Measurements from ENCODE around the gene PGAP3.
"Not testable (repeated sequence)": the region's sequence is repeated elsewhere in the genome, so short reads cannot be mapped to it uniquely, and the experiment has no call there.

Gene PGAP3, protein sequence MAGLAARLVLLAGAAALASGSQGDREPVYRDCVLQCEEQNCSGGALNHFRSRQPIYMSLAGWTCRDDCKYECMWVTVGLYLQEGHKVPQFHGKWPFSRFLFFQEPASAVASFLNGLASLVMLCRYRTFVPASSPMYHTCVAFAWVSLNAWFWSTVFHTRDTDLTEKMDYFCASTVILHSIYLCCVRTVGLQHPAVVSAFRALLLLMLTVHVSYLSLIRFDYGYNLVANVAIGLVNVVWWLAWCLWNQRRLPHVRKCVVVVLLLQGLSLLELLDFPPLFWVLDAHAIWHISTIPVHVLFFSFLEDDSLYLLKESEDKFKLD

DNA sequence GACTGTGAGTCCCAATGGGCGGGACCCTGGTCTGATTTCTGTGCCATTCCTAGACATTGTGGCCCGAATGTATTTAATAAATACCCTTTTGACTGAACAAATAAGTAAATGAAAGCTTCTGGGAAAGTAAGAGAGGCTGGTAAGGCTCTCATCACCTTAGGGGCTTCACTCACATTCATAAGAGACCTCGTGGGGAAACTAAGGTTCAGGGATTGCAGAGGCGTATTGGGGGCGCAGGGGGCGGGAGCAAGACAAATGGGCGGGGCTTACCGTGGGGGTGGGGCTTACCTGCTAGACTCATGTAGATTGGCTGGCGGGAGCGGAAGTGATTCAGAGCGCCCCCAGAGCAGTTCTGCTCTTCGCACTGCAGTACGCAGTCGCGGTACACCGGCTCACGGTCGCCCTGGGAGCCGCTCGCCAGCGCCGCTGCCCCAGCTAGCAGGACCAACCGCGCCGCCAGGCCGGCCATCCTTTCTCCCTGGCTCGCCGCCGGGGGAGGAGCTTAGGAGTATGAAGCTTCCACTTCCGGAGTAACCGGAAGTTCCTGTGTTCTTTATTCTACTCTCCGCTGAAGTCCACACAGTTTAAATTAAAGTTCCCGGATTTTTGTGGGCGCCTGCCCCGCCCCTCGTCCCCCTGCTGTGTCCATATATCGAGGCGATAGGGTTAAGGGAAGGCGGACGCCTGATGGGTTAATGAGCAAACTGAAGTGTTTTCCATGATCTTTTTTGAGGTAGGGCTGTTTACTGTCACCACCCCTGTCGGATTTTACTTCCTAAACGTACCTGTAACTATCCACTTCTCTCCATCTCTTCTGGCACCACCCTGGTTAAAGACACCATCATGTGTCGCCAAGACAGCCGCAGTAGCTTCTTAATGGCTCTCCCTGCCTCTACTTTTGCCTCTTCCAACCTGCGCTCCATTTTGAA lies at the start of gene PGAP3:
TSS of gene PGAP3 (minus strand) at position 512 of the 929 bp plus-strand sequence. CDS start at position 469, 43 bp downstream.
- Histone ChIP-seq H3K36me3 (ENCODE audit: insufficient read depth, low read length) (no peaks in the 10 kb centered on the region), H3K4me1 (ENCODE audit: insufficient read depth, low read length) (0 out of 2 replicates have a peak, but pooled peaks cover 4% of the 10 kb centered on the region)

DNA sequence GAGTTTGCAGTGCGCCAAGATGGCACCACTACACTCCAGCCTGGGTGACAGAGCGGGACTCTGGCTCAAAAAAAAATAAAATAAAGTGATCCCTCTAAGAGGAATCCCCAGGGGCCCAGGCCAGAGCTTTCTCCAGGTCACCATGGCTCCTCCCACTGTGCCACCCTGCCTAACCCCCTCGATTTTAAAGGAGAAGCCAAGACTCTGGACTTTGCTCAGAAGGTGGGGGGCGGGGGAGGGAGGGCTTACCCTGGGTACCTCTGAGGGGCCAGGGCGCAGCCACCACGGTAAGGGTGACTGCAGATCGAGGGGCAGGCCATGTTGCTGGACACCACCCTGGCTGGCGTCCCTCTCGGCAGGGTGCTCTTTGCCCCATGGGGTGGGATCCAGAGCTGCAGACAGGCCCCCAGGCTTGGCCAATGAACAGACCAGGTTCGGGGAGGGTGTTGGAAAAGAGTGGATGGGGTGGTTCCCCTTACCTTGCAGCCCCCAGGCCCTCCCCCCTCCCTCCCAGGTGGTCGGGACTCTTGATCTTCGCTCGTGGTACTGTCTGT lies 49.4 kb upstream of the PGAP3 start:
- no peaks in the 10 kb centered on the region for H3K36me3 ChIP-seq (ENCODE audit: insufficient read depth, low read length)
- peaks cover 15% of the 10 kb centered on the region; the same call in 1 of the 2 replicates for H3K4me1 ChIP-seq (ENCODE audit: insufficient read depth, low read length)
- peak overlapping the region; percentile 98; the same call in 1 of the 2 replicates for H3K9ac ChIP-seq (ENCODE audit: low read depth, low read length)
- no peaks in the 10 kb centered on the region for H3K9me3 ChIP-seq (ENCODE audit: control insufficient read depth, insufficient read depth, low read length)

More for the DNA sequence above, at the start of gene PGAP3:
- Histone ChIP-seq H3K9ac (ENCODE audit: low read depth, low read length) (peak within 1 kb of the TSS; percentile 92), H3K9me3 (ENCODE audit: control insufficient read depth, insufficient read depth, low read length) (no peaks in the 10 kb centered on the region)

DNA sequence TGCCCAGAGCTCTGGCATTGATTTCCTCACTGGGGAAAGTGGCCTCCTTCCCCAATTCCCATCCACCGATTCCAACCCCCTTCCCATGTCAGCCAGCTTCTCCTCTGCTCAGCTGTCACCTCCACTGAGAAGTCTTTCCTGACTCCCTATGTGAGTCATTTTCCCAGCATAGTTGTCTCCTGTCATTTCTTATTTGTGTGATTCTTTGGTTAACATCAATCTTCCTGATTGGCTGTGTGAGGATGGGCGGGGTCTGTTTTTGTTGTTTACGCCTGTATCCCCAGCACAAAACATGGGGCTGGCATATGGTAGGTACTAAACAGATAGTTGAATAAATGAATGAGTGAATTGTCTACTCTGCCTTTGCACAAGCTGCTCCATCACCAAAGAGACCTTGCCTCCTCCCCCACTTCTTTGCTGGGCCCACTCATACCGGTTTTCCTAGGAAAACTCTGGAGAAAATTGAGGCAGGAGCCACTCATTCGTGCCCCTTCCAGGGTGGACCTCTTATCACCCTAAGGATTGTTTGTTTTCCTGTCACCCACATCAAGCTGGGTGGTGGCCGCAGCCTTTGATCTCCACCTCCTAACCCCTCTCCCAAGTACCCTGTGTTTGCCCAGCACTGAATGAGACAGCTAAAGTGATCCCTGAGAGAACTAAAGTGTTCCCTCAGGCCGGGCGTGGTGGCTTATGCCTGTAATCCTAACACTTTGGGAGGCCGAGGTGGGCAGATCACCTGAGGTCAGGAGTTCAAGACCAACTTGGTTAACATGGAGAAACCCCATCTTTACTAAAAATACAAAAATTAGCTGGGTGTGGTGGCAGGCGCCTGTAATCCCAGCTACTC lies 48.7 kb upstream of the PGAP3 start:
- no peaks in the 10 kb centered on the region for H3K9me3 ChIP-seq (ENCODE audit: control insufficient read depth, insufficient read depth, low read length)
- no peak overlapping the region for H3K9ac ChIP-seq (ENCODE audit: low read depth, low read length)
- peaks cover 9% of the 10 kb centered on the region; the same call in 1 of the 2 replicates for H3K4me1 ChIP-seq (ENCODE audit: insufficient read depth, low read length)
- H3K36me3 ChIP-seq (ENCODE audit: insufficient read depth, low read length), result no peaks in the 10 kb centered on the region

DNA sequence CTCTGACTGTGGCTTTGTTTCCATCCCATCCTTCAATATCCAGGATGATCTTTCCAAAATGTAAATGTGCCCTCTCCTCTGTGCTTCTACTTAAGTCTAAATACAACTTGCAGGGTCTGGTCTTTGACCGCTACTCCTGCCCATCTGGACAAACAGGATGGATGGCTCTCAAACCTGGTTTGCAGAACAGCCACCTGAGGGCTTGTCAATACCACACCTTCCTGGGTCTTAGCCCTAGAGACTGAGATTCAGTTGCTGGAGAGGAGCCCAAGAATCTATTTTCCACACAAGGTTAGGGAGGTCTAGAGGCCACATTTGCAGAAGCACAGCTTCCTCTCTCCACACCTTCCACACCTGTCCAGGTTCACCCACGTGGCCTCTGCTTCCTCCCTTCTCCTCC lies 48.0 kb upstream of the PGAP3 start:
- Histone ChIP-seq H3K9ac (ENCODE audit: low read depth, low read length) (no peak overlapping the region), H3K36me3 (ENCODE audit: insufficient read depth, low read length) (no peaks in the 10 kb centered on the region), H3K9me3 (ENCODE audit: control insufficient read depth, insufficient read depth, low read length) (no peaks in the 10 kb centered on the region), H3K4me1 (ENCODE audit: insufficient read depth, low read length) (peaks cover 2% of the 10 kb centered on the region; the same call in 1 of the 2 replicates)

DNA sequence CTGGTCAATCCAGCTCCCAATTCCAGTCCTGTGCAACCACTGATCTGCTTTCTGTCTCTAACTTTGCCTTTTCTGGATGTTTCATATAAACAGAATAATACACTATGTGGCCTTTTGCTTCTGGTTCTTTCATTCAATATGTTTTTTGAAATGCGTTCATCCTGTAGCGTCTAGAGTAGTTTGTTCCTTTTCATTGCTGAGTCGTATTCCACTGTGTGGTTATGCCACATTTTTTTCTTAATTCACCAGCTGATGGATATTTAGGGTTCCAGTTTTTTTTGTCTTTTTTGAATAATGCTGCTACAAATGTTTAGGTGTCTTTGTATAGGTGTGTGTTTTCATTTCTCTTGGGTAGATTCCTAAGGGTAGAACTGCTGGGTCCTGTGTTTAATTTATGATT lies 44.7 kb upstream of the PGAP3 start:
- no peak overlapping the region for H3K9ac ChIP-seq (ENCODE audit: low read depth, low read length)

DNA sequence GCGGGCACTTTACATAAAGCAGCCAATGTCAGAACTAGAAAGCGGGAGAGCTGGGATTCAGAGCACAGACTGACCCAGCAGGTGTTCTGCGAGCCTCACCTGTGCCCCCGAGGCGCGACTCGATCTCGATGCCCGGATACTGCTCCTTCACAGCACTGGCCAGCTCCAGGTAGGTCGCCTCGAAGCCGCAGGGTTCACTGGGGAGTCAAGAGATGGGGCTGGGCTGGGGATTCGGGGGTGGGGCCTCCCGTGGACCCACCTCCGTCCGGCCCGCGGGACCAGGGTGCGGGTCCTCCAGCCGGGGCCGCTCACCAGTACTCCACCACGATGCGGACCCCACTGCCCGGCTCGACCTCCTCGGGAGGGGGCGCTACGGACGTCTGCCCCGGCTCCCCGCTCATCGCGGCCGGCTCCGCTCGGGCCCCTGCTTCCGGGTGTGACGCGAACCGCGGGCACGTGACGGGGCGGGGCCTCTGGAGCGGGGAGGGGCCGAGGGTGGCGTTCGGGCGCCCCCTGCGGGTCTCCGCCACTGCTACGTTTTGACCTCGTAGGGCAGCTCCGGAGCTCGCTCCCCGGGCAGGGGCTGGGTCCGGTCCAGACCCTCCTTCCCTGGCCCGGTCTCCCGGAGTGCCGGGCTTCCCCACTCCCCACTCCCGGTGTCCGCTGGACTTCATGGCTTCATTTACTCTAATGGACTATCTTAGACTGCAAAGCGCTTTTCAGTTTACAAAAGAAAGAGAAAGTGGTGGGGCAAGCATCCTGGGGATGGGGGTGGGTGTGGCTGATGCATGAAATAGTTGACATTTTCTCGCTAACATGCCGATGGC lies 42.5 kb upstream of the PGAP3 start, which contains the start of gene MIEN1:
TSS of gene MIEN1 (minus strand) at position 438 of the 827 bp plus-strand sequence. CDS start at position 401, 37 bp downstream.
- H3K9me3 ChIP-seq (ENCODE audit: control insufficient read depth, insufficient read depth, low read length), result no peaks in the 10 kb centered on the region
- H3K36me3 ChIP-seq (ENCODE audit: insufficient read depth, low read length), result 0 out of 2 replicates have a peak, but pooled peaks cover 3% of the 10 kb centered on the region
- H3K4me1 ChIP-seq (ENCODE audit: insufficient read depth, low read length), result no peaks in the 10 kb centered on the region; the same call in 1 of the 2 replicates
- peak within 1 kb of the TSS; percentile 67; the same call in 1 of the 2 replicates for H3K9ac ChIP-seq (ENCODE audit: low read depth, low read length)

More for the DNA sequence above, 44.7 kb upstream of the PGAP3 start:
- Histone ChIP-seq H3K36me3 (ENCODE audit: insufficient read depth, low read length) (no peaks in the 10 kb centered on the region), H3K9me3 (ENCODE audit: control insufficient read depth, insufficient read depth, low read length) (no peaks in the 10 kb centered on the region), H3K4me1 (ENCODE audit: insufficient read depth, low read length) (no peaks in the 10 kb centered on the region; the same call in 1 of the 2 replicates)

DNA sequence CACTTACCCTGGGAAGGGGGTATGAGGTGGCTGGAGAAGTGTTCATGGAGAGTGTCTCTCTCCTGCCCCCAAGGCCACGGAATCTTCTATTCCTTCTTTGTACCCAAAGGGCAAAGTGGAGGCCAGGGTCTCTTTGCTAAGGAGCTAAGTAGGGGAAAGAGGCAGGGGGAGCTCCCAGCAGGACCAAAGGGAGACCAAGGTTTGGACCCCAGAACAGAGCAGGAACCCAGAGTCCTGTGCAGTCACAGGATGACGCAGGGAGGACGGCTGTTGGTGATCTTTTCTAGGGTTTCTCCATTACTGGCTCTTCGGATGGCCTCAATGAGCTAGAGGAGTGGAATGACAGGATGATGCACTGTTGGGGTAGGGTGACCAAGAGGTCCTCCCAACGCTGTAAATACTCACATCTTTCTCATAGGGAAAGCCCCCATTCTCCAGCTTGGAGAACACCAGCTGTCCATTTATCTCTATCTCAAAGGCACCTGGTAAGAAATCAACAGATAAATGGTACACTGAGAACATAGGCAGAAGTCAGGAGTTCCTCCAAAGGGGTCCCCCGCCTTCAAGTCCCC lies 41.5 kb upstream of the PGAP3 start:
- H3K9me3 ChIP-seq (ENCODE audit: control insufficient read depth, insufficient read depth, low read length), result no peaks in the 10 kb centered on the region
- 0 out of 2 replicates have a peak, but pooled peaks cover 3% of the 10 kb centered on the region for H3K36me3 ChIP-seq (ENCODE audit: insufficient read depth, low read length)
- H3K9ac ChIP-seq (ENCODE audit: low read depth, low read length), result peak overlapping the region; percentile 67; the same call in 1 of the 2 replicates

DNA sequence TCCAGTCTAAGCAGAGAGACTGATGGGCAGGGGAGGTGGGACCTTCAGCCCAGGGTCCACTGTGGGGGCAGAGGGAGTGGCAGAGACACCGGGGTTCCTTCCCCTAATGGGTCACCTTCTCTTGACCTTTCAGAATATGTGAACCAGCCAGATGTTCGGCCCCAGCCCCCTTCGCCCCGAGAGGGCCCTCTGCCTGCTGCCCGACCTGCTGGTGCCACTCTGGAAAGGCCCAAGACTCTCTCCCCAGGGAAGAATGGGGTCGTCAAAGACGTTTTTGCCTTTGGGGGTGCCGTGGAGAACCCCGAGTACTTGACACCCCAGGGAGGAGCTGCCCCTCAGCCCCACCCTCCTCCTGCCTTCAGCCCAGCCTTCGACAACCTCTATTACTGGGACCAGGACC lies 39.7 kb upstream of the PGAP3 start:
- Histone ChIP-seq H3K36me3 (ENCODE audit: insufficient read depth, low read length) (0 out of 2 replicates have a peak, but pooled peaks cover 3% of the 10 kb centered on the region), H3K4me1 (ENCODE audit: insufficient read depth, low read length) (peaks cover 5% of the 10 kb centered on the region; the same call in 1 of the 2 replicates), H3K9me3 (ENCODE audit: control insufficient read depth, insufficient read depth, low read length) (no peaks in the 10 kb centered on the region), H3K9ac (ENCODE audit: low read depth, low read length) (no peak overlapping the region)

More for the DNA sequence above, 41.5 kb upstream of the PGAP3 start:
- H3K4me1 ChIP-seq (ENCODE audit: insufficient read depth, low read length), result no peaks in the 10 kb centered on the region; the same call in 1 of the 2 replicates

DNA sequence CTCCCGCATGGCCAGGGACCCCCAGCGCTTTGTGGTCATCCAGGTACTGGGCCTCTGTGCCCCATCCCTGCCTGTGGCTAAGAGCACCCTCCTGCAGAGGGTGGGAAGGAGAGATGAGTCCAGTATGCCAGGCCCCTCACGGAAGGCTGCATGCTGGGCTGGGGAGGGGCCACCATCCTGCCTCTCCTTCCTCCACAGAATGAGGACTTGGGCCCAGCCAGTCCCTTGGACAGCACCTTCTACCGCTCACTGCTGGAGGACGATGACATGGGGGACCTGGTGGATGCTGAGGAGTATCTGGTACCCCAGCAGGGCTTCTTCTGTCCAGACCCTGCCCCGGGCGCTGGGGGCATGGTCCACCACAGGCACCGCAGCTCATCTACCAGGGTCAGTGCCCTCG lies 38.8 kb upstream of the PGAP3 start:
- H3K4me1 ChIP-seq (ENCODE audit: insufficient read depth, low read length), result peaks cover 5% of the 10 kb centered on the region; the same call in 1 of the 2 replicates
- 0 out of 2 replicates have a peak, but pooled peaks cover 3% of the 10 kb centered on the region for H3K36me3 ChIP-seq (ENCODE audit: insufficient read depth, low read length)
- H3K9ac ChIP-seq (ENCODE audit: low read depth, low read length), result no peak overlapping the region
- H3K9me3 ChIP-seq (ENCODE audit: control insufficient read depth, insufficient read depth, low read length), result no peaks in the 10 kb centered on the region

DNA sequence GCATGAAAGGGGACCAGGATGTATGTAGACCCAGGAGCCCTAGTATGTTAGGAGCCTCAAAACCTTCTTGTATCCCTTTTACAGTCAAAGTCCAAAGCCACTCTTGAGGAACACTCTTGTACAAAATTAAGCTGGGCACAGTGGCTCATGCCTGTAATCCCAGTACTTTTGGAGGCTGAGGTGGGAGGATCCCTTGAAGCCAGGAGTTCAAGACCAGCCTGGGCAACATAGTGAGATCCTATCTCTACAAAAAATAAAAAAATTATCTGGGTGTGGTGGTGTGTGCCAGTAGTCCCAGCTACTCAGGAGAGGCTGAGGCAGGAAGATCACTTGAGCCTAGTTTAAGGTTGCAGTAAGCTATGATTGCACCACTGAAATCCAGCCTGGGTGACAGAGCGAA lies 38.1 kb upstream of the PGAP3 start:
- H3K9me3 ChIP-seq (ENCODE audit: control insufficient read depth, insufficient read depth, low read length); H3K36me3 ChIP-seq (ENCODE audit: insufficient read depth, low read length); H3K4me1 ChIP-seq (ENCODE audit: insufficient read depth, low read length): not testable (repeated sequence)

DNA sequence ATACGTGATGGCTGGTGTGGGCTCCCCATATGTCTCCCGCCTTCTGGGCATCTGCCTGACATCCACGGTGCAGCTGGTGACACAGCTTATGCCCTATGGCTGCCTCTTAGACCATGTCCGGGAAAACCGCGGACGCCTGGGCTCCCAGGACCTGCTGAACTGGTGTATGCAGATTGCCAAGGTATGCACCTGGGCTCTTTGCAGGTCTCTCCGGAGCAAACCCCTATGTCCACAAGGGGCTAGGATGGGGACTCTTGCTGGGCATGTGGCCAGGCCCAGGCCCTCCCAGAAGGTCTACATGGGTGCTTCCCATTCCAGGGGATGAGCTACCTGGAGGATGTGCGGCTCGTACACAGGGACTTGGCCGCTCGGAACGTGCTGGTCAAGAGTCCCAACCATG lies 36.9 kb upstream of the PGAP3 start:
- no peak overlapping the region for H3K9ac ChIP-seq (ENCODE audit: low read depth, low read length)
- peaks cover 5% of the 10 kb centered on the region; the same call in 1 of the 2 replicates for H3K4me1 ChIP-seq (ENCODE audit: insufficient read depth, low read length)
- H3K36me3 ChIP-seq (ENCODE audit: insufficient read depth, low read length), result peaks cover 9% of the 10 kb centered on the region
- no peaks in the 10 kb centered on the region for H3K9me3 ChIP-seq (ENCODE audit: control insufficient read depth, insufficient read depth, low read length)

More for the DNA sequence above, 38.1 kb upstream of the PGAP3 start:
- not testable (repeated sequence) for H3K9ac ChIP-seq (ENCODE audit: low read depth, low read length)
